AG04450 (cell line): Measurements from ENCODE around the gene DAO. TPM values are rescaled to one million over a fixed set of nuclear protein-coding genes. Genes with fewer than 3 reads are reported as not detected.

Experiments used
- CTCF ChIA-PET: fragments of 300-600, 350-600 bp; formaldehyde crosslinking; extraction: SDS; loops from one replicate; lab custom pipeline; 2022; ENCODE audit warnings: antibody characterized with exemption, inconsistent platforms; lab: Charles Lee
- POLR2A ChIA-PET: fragments of 350-600 bp; formaldehyde crosslinking; extraction: SDS; loops from one replicate; lab custom pipeline; 2021; ENCODE audit warnings: antibody characterized with exemption, inconsistent platforms; lab: Yijun Ruan, JAX
- DNase-seq: peaks from one replicate; pipeline ENCODE4 v3.0.0-alpha.2; 2011; ENCODE audit warnings: low read depth, low spot score
- H3K27ac ChIP-seq: one replicate; pipeline ENCODE4 v1.5.1; 2012; ENCODE audit warnings: low read depth, low read length, control low read depth
- H3K27me3 ChIP-seq: one replicate; pipeline ENCODE4 v1.6.0; 2012; ENCODE audit warnings: low read length; ENCODE audit not compliant: control insufficient read depth, insufficient read depth
- H3K4me3 ChIP-seq: 2 replicates; pipeline ENCODE4 v1.5.1; 2011; ENCODE audit warnings: mild to moderate bottlenecking, low read depth, low read length, control low read depth
- H3K9me3 ChIP-seq: 2 replicates; pipeline ENCODE4 v1.5.1; 2012; ENCODE audit warnings: low read length; ENCODE audit not compliant: control insufficient read depth, insufficient read depth
- polyA plus RNA-seq: library from polyadenylated mRNA; depleted of rRNA; stranded (reverse); fragments of >200 nt; gene quantifications from 2 replicates; pipeline ENCODE4 v1.2.3, GENCODE V29; 2011; rRNA removed
- small RNA-seq: library from RNA; depleted of rRNA; stranded (forward); fragments of <200 nt; gene quantifications from one replicate; pipeline ENCODE3, GENCODE V24; 2012; ENCODE audit warnings: low read depth; ENCODE audit not compliant: insufficient read length
- TF ChIP-seq, protein P1 (sequence below): IDR thresholded peaks from 2 replicates; pipeline ENCODE4 v1.5.1; 2011; ENCODE audit warnings: low read depth, low read length, control low read depth, inconsistent platforms

Gene DAO
- polyA plus RNA-seq, 1 experiment: not detected

DNA sequence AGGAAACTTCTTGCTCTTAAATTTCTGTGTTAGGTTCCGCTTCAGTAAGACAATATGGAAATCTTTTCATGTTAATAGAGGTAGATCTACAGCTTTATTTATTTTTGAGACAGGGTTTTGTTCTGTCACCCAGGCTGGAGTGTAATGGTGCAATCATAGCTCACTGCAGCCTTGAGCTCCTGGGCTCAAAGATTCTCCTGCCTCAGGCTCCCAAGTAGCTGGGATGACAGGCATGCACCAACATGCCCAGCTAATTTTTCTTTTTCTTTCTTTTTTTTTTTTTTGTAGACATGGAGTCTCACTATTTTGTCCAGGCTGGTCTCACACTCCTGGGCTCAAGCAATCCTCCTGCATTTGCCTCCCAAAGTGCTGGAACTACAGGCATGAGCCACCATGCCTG is 70.1 kb downstream of the DAO start:
- CTCF ChIA-PET: interaction anchor here (0.6 to 2.5 kb wide), 20 partner anchors 10 to 683 kb away, joined by 3 to 21 read pairs (median 6); no protein-coding TSS in a partner anchor
- DNase-seq: no peak

More for the DNA sequence above, 70.1 kb downstream of the DAO start:
- peaks cover 12% of the 10 kb centered on the region; the same call in 1 of the 2 replicates for H3K9me3 ChIP-seq
- H3K27ac ChIP-seq: no peak overlapping the region
- TF ChIP-seq, protein P1, sequence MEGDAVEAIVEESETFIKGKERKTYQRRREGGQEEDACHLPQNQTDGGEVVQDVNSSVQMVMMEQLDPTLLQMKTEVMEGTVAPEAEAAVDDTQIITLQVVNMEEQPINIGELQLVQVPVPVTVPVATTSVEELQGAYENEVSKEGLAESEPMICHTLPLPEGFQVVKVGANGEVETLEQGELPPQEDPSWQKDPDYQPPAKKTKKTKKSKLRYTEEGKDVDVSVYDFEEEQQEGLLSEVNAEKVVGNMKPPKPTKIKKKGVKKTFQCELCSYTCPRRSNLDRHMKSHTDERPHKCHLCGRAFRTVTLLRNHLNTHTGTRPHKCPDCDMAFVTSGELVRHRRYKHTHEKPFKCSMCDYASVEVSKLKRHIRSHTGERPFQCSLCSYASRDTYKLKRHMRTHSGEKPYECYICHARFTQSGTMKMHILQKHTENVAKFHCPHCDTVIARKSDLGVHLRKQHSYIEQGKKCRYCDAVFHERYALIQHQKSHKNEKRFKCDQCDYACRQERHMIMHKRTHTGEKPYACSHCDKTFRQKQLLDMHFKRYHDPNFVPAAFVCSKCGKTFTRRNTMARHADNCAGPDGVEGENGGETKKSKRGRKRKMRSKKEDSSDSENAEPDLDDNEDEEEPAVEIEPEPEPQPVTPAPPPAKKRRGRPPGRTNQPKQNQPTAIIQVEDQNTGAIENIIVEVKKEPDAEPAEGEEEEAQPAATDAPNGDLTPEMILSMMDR: no peak
- H3K27me3 ChIP-seq: peaks cover 2% of the 10 kb centered on the region
- POLR2A ChIA-PET: no interaction called here
- no peak overlapping the region for H3K4me3 ChIP-seq

Small RNAs within 50 kb of the gene (small RNA-seq; reads per million reads assigned to genes)
- gene MIR619: not detected
- gene RNU6-361P: not detected

Other genes with a start within 250 kb of the DAO start
- 6.1 and 9.8 TPM in 2 replicates for gene SELPLG, start 246.2 kb upstream of the DAO start, polyA plus RNA-seq
- 596 and 687 TPM in 2 replicates for gene CORO1C, start 148.6 kb upstream of the DAO start, polyA plus RNA-seq
- 44.7 and 50.5 TPM in 2 replicates for gene SSH1, start 22.5 kb upstream of the DAO start, polyA plus RNA-seq
- gene SVOP, start 141.0 kb downstream of the DAO start, polyA plus RNA-seq: not detected in 2 replicates
- gene USP30, start 172.5 kb downstream of the DAO start, polyA plus RNA-seq: 16.1 and 18.2 TPM in 2 replicates
- 13.2 and 14.6 TPM in 2 replicates for gene ALKBH2, start 213.4 kb downstream of the DAO start, polyA plus RNA-seq
- 13.4 and 14.7 TPM in 2 replicates for gene UNG, start 217.5 kb downstream of the DAO start, polyA plus RNA-seq
- gene ACACB, start 236.5 kb downstream of the DAO start, polyA plus RNA-seq: 2.8 and 3.2 TPM in 2 replicates